Endothelial cell (in vitro differentiated cells): ENCODE results near the gene KCNMA1. TPM values are rescaled to one million over a fixed set of nuclear protein-coding genes. Genes with fewer than 3 reads are reported as not detected.

Experiments used
- DNase-seq: peaks from one replicate; pipeline ENCODE4 v3.0.0; 2021; ENCODE audit warnings: low spot score
- H3K27ac Mint-ChIP-seq: one replicate; pipeline ENCODE4 v1.8.0; 2021; ENCODE audit warnings: mixed read lengths, inconsistent platforms; ENCODE audit not compliant: unreplicated experiment
- H3K27me3 Mint-ChIP-seq: one replicate; pipeline ENCODE4 v1.8.0; 2021; ENCODE audit warnings: mild to moderate bottlenecking, moderate library complexity, mixed read lengths, inconsistent platforms; ENCODE audit not compliant: unreplicated experiment
- H3K36me3 Mint-ChIP-seq: one replicate; pipeline ENCODE4 v1.8.0; 2021; ENCODE audit warnings: mild to moderate bottlenecking, low read depth, mixed read lengths, inconsistent platforms; ENCODE audit not compliant: unreplicated experiment
- H3K4me1 Mint-ChIP-seq: one replicate; pipeline ENCODE4 v1.8.0; 2021; ENCODE audit warnings: mild to moderate bottlenecking, mixed read lengths, inconsistent platforms; ENCODE audit not compliant: unreplicated experiment
- H3K4me3 Mint-ChIP-seq: one replicate; pipeline ENCODE4 v1.8.0; 2021; ENCODE audit warnings: mild to moderate bottlenecking, mixed read lengths, inconsistent platforms; ENCODE audit not compliant: unreplicated experiment
- H3K9me3 Mint-ChIP-seq: one replicate; pipeline ENCODE4 v1.8.0; 2021; ENCODE audit warnings: mixed read lengths, inconsistent platforms; ENCODE audit not compliant: unreplicated experiment
- CTCF ChIP-seq: fragments of 200-600 bp; sonication (generic); IDR thresholded peaks from one replicate; pipeline ENCODE4 v1.5.0; 2021; ENCODE audit warnings: antibody characterized with exemption; ENCODE audit not compliant: unreplicated experiment
- total RNA-seq: library from RNA; stranded (reverse); fragmentation: NEBNext Ultra II Directional; extraction: Animal tissue kit (Norgen Biotek cat#: 25700); gene quantifications from one replicate; pipeline ENCODE4 v1.2.1, GENCODE V29; 2021; ENCODE audit not compliant: unreplicated experiment

The KCNMA1 gene
- total RNA-seq, 1 donor from 2014 or later, result 5.1 TPM

GRCh38 chr10:77510695-77511094 is 126.9 kb downstream of the KCNMA1 start:
- no peak overlapping the region for H3K27ac Mint-ChIP-seq
- no peak for TF ChIP-seq CTCF
- peaks cover 11% of the 10 kb centered on the region for H3K4me1 Mint-ChIP-seq
- H3K36me3 Mint-ChIP-seq, result no peaks in the 10 kb centered on the region
- H3K27me3 Mint-ChIP-seq, result no peaks in the 10 kb centered on the region
- no peak for DNase-seq
- H3K4me3 Mint-ChIP-seq, result no peak overlapping the region
- no peaks in the 10 kb centered on the region for H3K9me3 Mint-ChIP-seq

GRCh38 chr10:77510294-77510693 is 127.3 kb downstream of the KCNMA1 start:
- Mint-ChIP-seq H3K36me3 (no peaks in the 10 kb centered on the region), H3K4me1 (peaks cover 15% of the 10 kb centered on the region), H3K27me3 (no peaks in the 10 kb centered on the region), H3K4me3 (no peak overlapping the region), H3K27ac (no peak overlapping the region), H3K9me3 (no peaks in the 10 kb centered on the region)
- no peak for TF ChIP-seq CTCF
- DNase-seq, result no peak

GRCh38 chr10:77509391-77509790 is 128.2 kb downstream of the KCNMA1 start:
- Mint-ChIP-seq H3K4me1 (peaks cover 18% of the 10 kb centered on the region), H3K36me3 (no peaks in the 10 kb centered on the region), H3K27ac (no peak overlapping the region)

GRCh38 chr10:77507291-77507880 is 130.2 kb downstream of the KCNMA1 start:
- Mint-ChIP-seq H3K9me3 (no peaks in the 10 kb centered on the region), H3K27ac (no peak overlapping the region), H3K27me3 (no peaks in the 10 kb centered on the region), H3K4me1 (peaks cover 18% of the 10 kb centered on the region), H3K36me3 (no peaks in the 10 kb centered on the region), H3K4me3 (no peak overlapping the region)
- no peak for TF ChIP-seq CTCF
- DNase-seq, result no peak

More at GRCh38 chr10:77509391-77509790, 128.2 kb downstream of the KCNMA1 start:
- no peak for DNase-seq
- Mint-ChIP-seq H3K9me3 (no peaks in the 10 kb centered on the region), H3K4me3 (no peak overlapping the region), H3K27me3 (no peaks in the 10 kb centered on the region)
- no peak for TF ChIP-seq CTCF

GRCh38 chr10:77506517-77507200 is 130.9 kb downstream of the KCNMA1 start:
- peaks cover 18% of the 10 kb centered on the region for H3K4me1 Mint-ChIP-seq

More at GRCh38 chr10:77506517-77507200, 130.9 kb downstream of the KCNMA1 start:
- no peak for TF ChIP-seq CTCF
- Mint-ChIP-seq H3K9me3 (no peaks in the 10 kb centered on the region), H3K27me3 (no peaks in the 10 kb centered on the region), H3K4me3 (no peak overlapping the region), H3K27ac (no peak overlapping the region), H3K36me3 (no peaks in the 10 kb centered on the region)
- DNase-seq, result no peak
